Duodenal mucosa (tissue), 2 donors: Measurements from ENCODE around the gene INTS1.

Experiments
- H3K27ac ChIP-seq: one replicate; pipeline ENCODE4 v1.7.0; 2013; ENCODE audit warnings: low read depth, low read length
- H3K27me3 ChIP-seq, 2 donors: one replicate each; pipeline ENCODE4 v1.7.0; 2013; ENCODE audit warnings: low read length in 2 of 2, control low read depth in 1 of 2; ENCODE audit not compliant: insufficient read depth in 2 of 2, control insufficient read depth in 1 of 2
- H3K36me3 ChIP-seq, 2 donors: one replicate each; pipeline ENCODE4 v1.7.0; 2013; ENCODE audit warnings: low read length in 2 of 2, control low read depth in 1 of 2; ENCODE audit not compliant: insufficient read depth in 2 of 2, control insufficient read depth in 1 of 2
- H3K4me1 ChIP-seq, 2 donors: one replicate each; pipeline ENCODE4 v1.7.0; 2013; ENCODE audit warnings: low read length in 2 of 2, control low read depth in 1 of 2; ENCODE audit not compliant: insufficient read depth in 2 of 2, control insufficient read depth in 1 of 2
- H3K4me3 ChIP-seq, 2 donors: one replicate each; pipeline ENCODE4 v1.7.0; 2013; ENCODE audit warnings: low read length in 2 of 2, low read depth in 1 of 2
- H3K9ac ChIP-seq, 2 donors: one replicate each; pipeline ENCODE4 v1.7.0; 2013; ENCODE audit warnings: low read length in 2 of 2, low read depth in 1 of 2
- H3K9me3 ChIP-seq, 2 donors: one replicate each; pipeline ENCODE4 v1.7.0; 2013; ENCODE audit warnings: low read length in 2 of 2, control low read depth in 1 of 2; ENCODE audit not compliant: control insufficient read depth in 1 of 2

The INTS1 gene

GRCh38 chr7:1488016-1488415, 16.2 kb downstream of the INTS1 start:
- no peaks in the 10 kb centered on the region for H3K4me1 ChIP-seq
- no peaks in the 10 kb centered on the region for H3K27me3 ChIP-seq
- H3K4me3 ChIP-seq, result no peak overlapping the region
- no peak overlapping the region for H3K9ac ChIP-seq
- H3K36me3 ChIP-seq, result peaks cover 39 to 88% of the 10 kb centered on the region in 2 donors
- no peaks in the 10 kb centered on the region for H3K9me3 ChIP-seq
- H3K27ac ChIP-seq, result no peak overlapping the region

- Histone ChIP-seq H3K9me3 (no peaks in the 10 kb centered on the region), H3K4me3 (no peak overlapping the region), H3K27me3 (no peaks in the 10 kb centered on the region), H3K4me1 (no peaks in the 10 kb centered on the region), H3K27ac (no peak overlapping the region), H3K9ac (no peak overlapping the region), H3K36me3 (peaks cover 39 to 93% of the 10 kb centered on the region in 2 donors)
Observed at GRCh38 chr7:1487466-1487865, 16.7 kb downstream of the INTS1 start.

- H3K4me1 ChIP-seq, result no peaks in the 10 kb centered on the region
- H3K27me3 ChIP-seq, result no peaks in the 10 kb centered on the region
- peaks cover 39 to 93% of the 10 kb centered on the region in 2 donors for H3K36me3 ChIP-seq
Observed at GRCh38 chr7:1486571-1486970, 17.6 kb downstream of the INTS1 start.

GRCh38 chr7:1485156-1485555, 19.0 kb downstream of the INTS1 start:
- Histone ChIP-seq H3K36me3 (peaks cover 34 to 85% of the 10 kb centered on the region in 2 donors), H3K4me1 (no peaks in the 10 kb centered on the region)

More at GRCh38 chr7:1486571-1486970, 17.6 kb downstream of the INTS1 start:
- Histone ChIP-seq H3K9me3 (no peaks in the 10 kb centered on the region), H3K4me3 (no peak overlapping the region), H3K9ac (no peak overlapping the region), H3K27ac (no peak overlapping the region)

GRCh38 chr7:1484569-1484968, 19.6 kb downstream of the INTS1 start:
- peaks cover 31 to 85% of the 10 kb centered on the region in 2 donors for H3K36me3 ChIP-seq
- H3K9me3 ChIP-seq, result no peaks in the 10 kb centered on the region
- H3K27ac ChIP-seq, result no peak overlapping the region
- H3K9ac ChIP-seq, result no peak overlapping the region
- no peak overlapping the region for H3K4me3 ChIP-seq
- H3K27me3 ChIP-seq, result no peaks in the 10 kb centered on the region
- H3K4me1 ChIP-seq, result no peaks in the 10 kb centered on the region

More at GRCh38 chr7:1485156-1485555, 19.0 kb downstream of the INTS1 start:
- H3K27ac ChIP-seq, result no peak overlapping the region
- no peaks in the 10 kb centered on the region for H3K27me3 ChIP-seq
- H3K9ac ChIP-seq, result no peak overlapping the region
- H3K4me3 ChIP-seq, result no peak overlapping the region
- no peaks in the 10 kb centered on the region for H3K9me3 ChIP-seq

GRCh38 chr7:1483536-1484505, 20.4 kb downstream of the INTS1 start:
- no peak overlapping the region for H3K27ac ChIP-seq
- peaks cover 25 to 85% of the 10 kb centered on the region in 2 donors for H3K36me3 ChIP-seq
- H3K4me1 ChIP-seq, result no peaks in the 10 kb centered on the region
- H3K4me3 ChIP-seq, result no peak overlapping the region
- no peaks in the 10 kb centered on the region for H3K27me3 ChIP-seq
- H3K9me3 ChIP-seq, result no peaks in the 10 kb centered on the region
- no peak overlapping the region for H3K9ac ChIP-seq

- H3K27me3 ChIP-seq, result no peaks in the 10 kb centered on the region
- H3K4me1 ChIP-seq, result no peaks in the 10 kb centered on the region
- H3K27ac ChIP-seq, result no peak overlapping the region
- H3K9me3 ChIP-seq, result no peaks in the 10 kb centered on the region
- peaks cover 18 to 85% of the 10 kb centered on the region in 2 donors for H3K36me3 ChIP-seq
- no peak overlapping the region for H3K4me3 ChIP-seq
- no peak overlapping the region for H3K9ac ChIP-seq
Observed at GRCh38 chr7:1483079-1483478, 21.1 kb downstream of the INTS1 start.

GRCh38 chr7:1481300-1481699, 22.9 kb downstream of the INTS1 start:
- Histone ChIP-seq H3K36me3 (peaks cover 8 to 84% of the 10 kb centered on the region in 2 donors), H3K9me3 (no peaks in the 10 kb centered on the region), H3K27me3 (no peaks in the 10 kb centered on the region), H3K4me1 (no peaks in the 10 kb centered on the region), H3K9ac (no peak overlapping the region), H3K27ac (no peak overlapping the region), H3K4me3 (no peak overlapping the region)

GRCh38 chr7:1480670-1481069, 23.5 kb downstream of the INTS1 start:
- Histone ChIP-seq H3K9me3 (no peaks in the 10 kb centered on the region), H3K27me3 (no peaks in the 10 kb centered on the region), H3K9ac (no peak overlapping the region), H3K36me3 (peaks cover 8 to 84% of the 10 kb centered on the region in 2 donors), H3K4me3 (no peak overlapping the region), H3K27ac (no peak overlapping the region), H3K4me1 (no peaks in the 10 kb centered on the region)

- peaks cover 2 to 4% of the 10 kb centered on the region in 2 donors for H3K4me1 ChIP-seq
- H3K27me3 ChIP-seq, result no peaks in the 10 kb centered on the region
- H3K9ac ChIP-seq, result no peak overlapping the region
- no peak overlapping the region for H3K27ac ChIP-seq
- no peak overlapping the region for H3K4me3 ChIP-seq
- H3K9me3 ChIP-seq, result no peaks in the 10 kb centered on the region
- H3K36me3 ChIP-seq, result peaks cover 1 to 80% of the 10 kb centered on the region in 2 donors
Observed at GRCh38 chr7:1479287-1479686, 24.9 kb downstream of the INTS1 start.
